HG03439 (cell line): Measurements from ENCODE around the gene NECTIN1.

Experiments used
- ATAC-seq: cut with Tn5 transposase; IDR thresholded peaks from one replicate; pipeline ENCODE4 v1.9.1; 2021; ENCODE audit warnings: mild to moderate bottlenecking, moderate library complexity; ENCODE audit not compliant: unreplicated experiment

The NECTIN1 gene

DNA sequence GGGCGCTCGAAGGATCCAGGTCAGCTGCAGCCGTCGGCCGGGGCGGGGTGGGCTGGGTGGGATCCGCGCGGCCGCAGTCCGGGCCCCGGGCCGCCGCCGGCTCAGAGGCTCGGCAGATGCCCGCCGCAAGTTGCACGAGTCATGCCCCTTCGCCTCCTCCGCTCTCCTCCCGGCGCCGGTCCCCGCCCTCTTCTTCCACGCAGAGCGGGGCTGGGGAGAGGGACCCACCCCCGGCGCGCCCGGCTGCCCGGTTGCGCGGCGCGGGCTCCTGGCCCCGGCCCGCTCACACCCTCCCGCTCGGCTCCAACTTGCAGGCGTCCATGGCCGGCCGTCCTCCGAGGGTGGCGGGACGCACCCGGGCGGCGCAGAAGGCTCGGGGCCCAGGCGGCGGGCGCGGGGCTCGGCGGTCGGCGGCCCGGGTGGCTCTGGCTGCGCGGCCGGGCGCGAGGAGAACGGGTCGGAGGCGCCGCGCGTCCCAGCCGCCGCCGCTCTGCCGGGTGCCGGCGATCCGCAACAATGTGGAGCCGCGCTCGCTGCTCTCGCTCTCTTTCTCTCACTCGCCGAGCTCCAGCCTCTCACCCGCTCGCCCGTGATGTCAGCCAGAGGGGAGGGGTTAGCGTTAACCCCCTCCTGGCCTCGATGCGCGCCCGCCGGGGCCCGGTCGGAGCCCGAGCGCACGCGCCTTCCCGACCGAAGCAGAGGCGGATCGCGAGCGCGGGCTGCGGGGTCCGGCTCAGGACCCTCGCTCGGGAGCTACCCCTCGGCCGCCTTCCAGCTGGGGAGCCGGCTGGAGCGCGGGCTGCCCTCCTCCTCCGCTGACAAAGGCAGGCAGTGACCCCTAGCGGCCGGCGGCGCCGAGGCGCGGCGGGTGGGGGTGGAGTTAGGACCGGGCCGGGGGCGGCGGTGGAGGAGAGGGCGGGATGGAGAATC is at the start of gene NECTIN1:
Gene NECTIN1 (minus strand): TSS at position 550 of the 930 bp plus-strand sequence. CDS start 647 bp downstream, outside the sequence.
- ATAC-seq: peak; percentile 91

DNA sequence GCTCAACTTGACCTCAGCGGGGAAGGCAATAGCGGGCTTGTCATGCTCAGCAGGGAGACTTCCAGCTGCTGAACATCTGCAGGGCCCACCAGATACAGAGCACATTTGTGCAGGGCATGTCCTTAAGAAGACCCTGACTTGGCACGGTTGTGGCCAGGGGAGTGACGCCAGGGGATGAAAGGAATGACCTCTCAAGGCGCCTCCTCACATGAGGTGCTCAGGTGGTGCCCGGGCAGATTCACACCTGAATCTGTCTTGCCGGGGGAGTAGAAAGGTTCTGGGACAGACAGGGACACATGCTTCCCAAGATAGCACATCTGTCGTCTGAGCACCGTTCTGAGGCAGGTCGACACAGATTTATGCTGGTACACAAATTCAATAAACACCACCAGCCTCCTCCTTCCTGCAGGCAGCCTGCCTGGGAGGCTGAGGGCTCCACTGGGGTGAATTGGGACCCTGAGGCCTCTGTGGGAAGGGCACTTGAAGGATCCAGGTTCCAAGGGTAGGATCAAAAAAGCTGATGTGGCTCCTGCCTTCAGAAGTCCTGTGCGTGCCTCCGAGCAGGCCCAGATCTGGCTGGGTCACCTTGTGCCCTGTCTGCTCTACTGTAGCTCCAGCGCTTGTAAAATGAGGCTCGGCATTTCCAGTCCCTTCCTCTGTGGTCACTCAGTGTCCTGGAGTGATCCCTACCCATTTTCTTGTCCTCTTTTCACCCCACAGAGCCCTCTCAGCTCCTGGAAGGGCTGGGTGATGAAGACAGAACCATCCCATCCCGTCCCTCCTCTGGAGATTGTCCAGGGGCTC is 49.6 kb upstream of the NECTIN1 start:
- ATAC-seq: no peak

GRCh38 chr11:119777940-119778339 is 48.9 kb upstream of the NECTIN1 start:
- no peak for ATAC-seq

- no peak for ATAC-seq
Measured at GRCh38 chr11:119776651-119777050, 47.7 kb upstream of the NECTIN1 start.

- ATAC-seq: no peak
Measured at GRCh38 chr11:119776031-119776636, 47.1 kb upstream of the NECTIN1 start.

- ATAC-seq: no peak
Measured at GRCh38 chr11:119774172-119774763, 45.3 kb upstream of the NECTIN1 start.

DNA sequence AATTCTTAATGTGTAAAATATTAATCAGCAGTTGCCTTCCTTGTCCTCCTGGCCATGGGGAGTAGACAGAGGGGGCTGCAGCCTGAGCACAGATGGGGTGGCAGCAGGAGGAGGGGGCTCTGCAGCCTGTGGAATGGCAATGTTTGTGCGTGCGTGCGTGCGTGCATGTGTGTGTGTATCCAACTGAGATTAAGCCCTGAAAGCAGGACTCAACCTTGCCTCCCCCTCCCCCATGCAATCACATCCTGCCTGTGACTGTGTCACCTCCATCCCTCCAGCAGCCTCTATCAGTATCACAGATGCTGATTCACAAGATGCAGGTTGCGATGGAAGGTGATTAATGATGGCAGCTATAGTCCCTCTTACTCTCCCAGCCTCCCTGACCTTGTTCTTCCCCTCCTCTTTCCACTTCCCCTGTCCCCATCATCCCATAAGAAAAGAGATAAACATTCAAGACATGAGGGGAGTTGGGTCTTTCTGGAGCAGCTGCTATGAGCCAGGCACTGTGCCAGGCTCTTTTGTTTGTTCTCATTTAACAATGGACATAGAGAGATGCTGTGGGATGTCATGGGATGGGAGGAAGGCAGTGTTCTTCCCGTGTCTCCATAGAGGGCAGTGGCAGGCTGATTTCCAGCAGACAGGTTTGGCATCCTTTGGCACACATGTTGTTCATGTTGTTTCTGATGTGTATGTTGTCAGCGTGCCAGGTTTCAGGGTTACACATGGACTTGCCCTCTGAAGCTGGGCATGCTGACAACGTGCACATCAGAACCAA is 43.8 kb upstream of the NECTIN1 start:
- ATAC-seq: no peak

DNA sequence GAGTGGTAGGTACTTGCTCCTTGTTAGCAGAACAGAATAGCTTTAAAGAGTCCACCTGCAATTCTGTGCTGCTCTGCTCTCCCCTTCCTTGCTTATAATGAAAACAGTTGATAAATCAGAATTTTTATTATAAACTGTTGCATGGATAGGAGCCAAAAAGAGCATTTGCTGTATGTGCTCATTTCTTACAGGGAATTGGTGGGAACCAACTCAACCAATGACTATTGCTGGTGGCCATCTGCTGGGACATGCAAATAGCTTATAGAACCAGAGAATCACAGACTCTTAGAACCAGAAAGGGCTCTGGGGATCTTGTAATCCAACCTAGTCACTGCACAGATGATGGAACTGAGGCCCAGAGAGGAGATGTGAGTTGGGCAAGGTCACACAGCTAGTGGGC is 43.1 kb upstream of the NECTIN1 start:
- no peak for ATAC-seq

DNA sequence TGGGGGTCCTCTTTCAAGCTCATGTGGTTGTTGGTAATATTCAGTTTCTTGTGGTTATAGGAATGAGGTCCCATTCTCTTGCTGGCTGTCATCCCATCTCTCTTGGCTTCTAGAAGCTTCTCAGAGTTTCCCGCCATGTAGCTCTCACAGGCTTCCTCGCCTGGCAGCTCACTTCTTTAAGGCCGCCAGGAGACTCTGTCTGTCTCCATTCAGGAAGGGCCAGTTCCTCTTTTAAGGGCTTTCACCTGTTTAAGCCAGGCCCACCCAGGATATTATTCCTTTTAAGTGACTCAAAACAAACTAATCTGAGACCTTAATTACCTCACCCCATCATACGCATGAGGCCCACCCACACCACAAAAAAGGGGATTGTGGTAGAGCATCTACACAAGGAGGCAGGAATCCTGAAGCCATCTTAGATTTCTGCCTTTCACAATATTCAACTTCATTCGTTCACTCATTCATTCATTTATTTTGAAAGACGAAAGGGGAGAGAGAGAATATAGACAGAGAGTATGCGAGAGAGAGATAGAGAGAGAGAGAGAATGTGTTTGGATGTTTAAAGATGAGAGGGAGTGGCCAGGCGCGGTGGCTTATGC is 42.3 kb upstream of the NECTIN1 start:
- ATAC-seq: no peak

DNA sequence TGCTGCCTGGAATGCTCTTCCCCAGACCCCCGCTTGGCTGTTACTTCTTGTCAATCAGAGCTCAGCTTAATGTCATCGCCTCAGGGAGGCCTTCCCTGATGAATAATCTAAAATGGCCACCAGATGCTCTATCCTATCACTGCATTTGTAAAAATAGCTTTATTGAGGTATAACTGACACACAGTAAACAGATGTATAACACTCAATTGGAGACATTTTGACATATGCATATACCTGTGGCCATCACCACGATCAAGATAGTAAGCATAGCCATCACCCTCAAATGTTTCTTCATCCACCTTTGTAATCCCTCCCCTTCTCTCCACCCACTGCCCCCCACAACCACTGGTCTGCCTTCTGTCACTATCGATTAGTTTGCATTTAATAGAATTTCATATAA is 36.6 kb upstream of the NECTIN1 start:
- ATAC-seq: no peak

DNA sequence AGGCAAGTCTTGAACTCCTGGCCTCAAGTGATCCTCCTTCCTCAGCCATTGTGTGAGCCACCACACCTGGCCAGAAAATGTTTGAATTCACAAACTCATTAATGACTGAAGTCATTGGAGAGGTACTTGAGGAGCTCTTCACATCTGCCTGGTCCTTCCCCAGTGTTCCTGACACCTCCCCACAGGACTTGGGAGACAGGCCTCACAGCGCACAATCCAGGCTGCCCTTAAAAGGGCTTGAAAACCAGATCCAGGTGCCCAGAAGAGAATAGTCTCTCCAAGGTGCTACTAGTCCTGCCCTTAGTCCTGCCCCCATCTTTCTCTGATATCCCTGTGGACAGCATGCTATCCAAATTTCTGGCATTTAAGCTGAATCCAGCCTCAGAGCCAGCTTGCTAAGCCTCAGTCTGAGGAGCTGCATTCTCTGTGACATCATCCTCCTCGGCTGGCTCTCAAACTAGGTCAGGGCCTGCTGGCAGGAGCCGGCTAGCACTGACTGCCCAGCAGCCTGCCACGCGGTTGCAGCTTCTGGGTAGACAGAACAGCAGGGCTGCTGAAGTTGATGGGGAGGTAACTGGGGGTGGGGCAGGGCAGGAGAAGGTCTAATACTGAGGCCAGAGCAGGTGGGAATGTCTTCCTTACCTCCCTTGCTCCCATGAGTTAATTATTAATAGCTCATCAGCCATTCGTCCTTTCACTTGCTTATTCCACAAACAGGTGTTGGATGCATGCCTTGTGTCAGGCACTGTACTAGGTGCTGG is 35.3 kb upstream of the NECTIN1 start:
- ATAC-seq: no peak

DNA sequence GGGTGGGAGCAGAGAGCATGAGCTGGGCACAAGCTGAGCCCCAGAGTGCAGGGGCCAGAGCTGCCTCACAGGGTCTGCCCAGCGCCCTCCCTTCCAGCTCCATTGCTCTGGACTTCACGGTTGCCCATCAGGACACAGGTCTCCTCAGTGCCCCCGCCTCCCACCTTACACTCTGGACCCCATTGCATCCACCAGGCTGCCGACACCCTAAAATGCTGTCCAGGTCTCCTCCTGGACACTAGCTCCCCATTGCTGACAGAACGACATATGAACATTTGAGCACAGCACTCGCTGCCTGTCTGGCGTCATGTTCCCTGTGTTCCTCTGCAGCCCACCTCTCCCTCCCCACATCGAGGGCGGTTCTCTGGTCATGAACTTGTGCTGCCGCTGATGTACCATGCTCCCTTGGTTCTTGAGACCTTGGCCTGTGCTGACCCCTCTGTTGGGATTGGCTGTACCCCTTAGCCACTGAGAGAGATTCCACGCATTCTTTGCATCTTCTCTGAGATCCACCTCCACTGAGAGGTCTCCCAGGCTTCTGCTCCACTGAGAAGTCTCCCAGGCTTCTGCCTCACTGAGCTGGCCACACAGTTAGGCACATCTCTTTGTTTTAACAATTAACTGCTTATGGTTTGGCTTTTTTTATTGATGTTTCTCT is 34.2 kb upstream of the NECTIN1 start:
- ATAC-seq: no peak

- no peak for ATAC-seq
Measured at GRCh38 chr11:119759747-119760412, 30.9 kb upstream of the NECTIN1 start.

DNA sequence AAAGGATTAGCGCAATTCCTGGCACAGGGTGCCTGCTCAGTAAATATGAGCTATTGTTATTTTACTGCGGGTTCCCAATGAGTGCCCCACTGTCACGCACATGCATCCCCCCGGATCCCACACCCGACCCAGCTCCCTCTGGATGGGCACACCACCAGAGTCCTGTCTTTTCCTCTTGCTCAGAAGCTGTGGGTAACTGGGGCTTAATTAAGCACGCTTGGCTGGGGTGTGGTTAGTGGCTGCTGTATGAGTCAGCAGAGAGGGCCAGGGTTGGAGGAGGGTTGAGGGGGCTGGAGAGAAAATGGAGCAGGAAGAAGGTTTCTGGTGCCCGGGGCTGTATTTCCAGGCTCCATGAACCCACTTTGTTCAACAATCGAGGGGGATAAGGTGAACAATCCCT is 30.3 kb upstream of the NECTIN1 start:
- no peak for ATAC-seq

- no peak for ATAC-seq
Measured at GRCh38 chr11:119758291-119758690, 29.3 kb upstream of the NECTIN1 start.

DNA sequence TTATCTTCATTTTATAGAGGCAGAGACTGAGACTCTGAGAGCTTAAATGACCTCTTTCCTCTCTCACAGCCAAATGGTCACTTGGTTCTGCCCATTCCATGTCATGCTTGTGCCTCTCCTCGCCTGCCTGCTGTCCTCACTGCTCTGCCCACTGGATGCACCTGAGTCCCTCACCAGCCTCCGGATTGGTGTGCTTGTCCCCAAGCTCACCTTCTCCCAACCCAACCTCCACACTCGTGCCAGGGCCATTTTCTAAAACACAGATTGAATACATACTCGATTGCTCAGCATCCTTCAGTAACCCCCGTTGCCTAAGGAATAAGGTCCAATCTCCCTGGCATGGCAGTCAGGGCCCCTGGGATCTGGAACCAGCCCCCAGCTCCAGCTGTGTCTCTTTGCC is 28.4 kb upstream of the NECTIN1 start:
- no peak for ATAC-seq

GRCh38 chr11:119756169-119756865 is 27.3 kb upstream of the NECTIN1 start:
- ATAC-seq: no peak
